Smooth muscle cell (in vitro differentiated cells): ENCODE measurements around the gene PLEKHM2. TPM values are rescaled to one million over a fixed set of nuclear protein-coding genes. Genes with fewer than 3 reads are reported as not detected.

Experiments used
- DNase-seq: peaks from one replicate; lab custom pipeline; 2025; ENCODE audit not compliant: unreplicated experiment; lab: John Stamatoyannopoulos, UW
- H2AFZ ChIP-seq: fragments of 200-600 bp; sonication (generic); 2 replicates; pipeline ENCODE4 v1.6.0; 2016; ENCODE audit warnings: antibody characterized with exemption, low read depth, mild to moderate bottlenecking
- H3F3A ChIP-seq: fragments of 200-600 bp; sonication (generic); 2 replicates; pipeline ENCODE4 v1.6.0; 2017; ENCODE audit warnings: antibody characterized with exemption, low read depth
- H3K27ac ChIP-seq: fragments of 200-600 bp; sonication (generic); 2 replicates; pipeline ENCODE4 v1.5.1; 2016; ENCODE audit warnings: low read depth, mild to moderate bottlenecking
- H3K27me3 ChIP-seq: fragments of 200-600 bp; sonication (generic); 2 replicates; pipeline ENCODE4 v1.6.1; 2016; ENCODE audit warnings: low read depth, mild to moderate bottlenecking
- H3K36me3 ChIP-seq: fragments of 200-600 bp; sonication (generic); 2 replicates; pipeline ENCODE4 v1.5.1; 2016; ENCODE audit warnings: low read depth
- H3K4me1 ChIP-seq: fragments of 200-600 bp; sonication (generic); 2 replicates; pipeline ENCODE4 v1.5.1; 2016; ENCODE audit warnings: low read depth
- H3K4me2 ChIP-seq: fragments of 200-600 bp; sonication (generic); 2 replicates; pipeline ENCODE4 v1.6.0; 2016; ENCODE audit warnings: mild to moderate bottlenecking
- H3K4me3 ChIP-seq: fragments of 200-600 bp; sonication (generic); 2 replicates; pipeline ENCODE4 v1.5.1; 2016; ENCODE audit warnings: mild to moderate bottlenecking
- H3K79me2 ChIP-seq: fragments of 200-600 bp; sonication (generic); 2 replicates; pipeline ENCODE4 v1.6.0; 2016; ENCODE audit warnings: low read depth, mild to moderate bottlenecking
- H3K9ac ChIP-seq: fragments of 200-600 bp; sonication (generic); 2 replicates; pipeline ENCODE4 v1.6.0; 2016; ENCODE audit warnings: low read depth
- H3K9me3 ChIP-seq: fragments of 200-600 bp; sonication (generic); replicated peaks from 2 replicates; pipeline ENCODE4 v1.5.1; 2016; ENCODE audit warnings: low read depth
- H4K20me1 ChIP-seq: fragments of 200-600 bp; sonication (generic); 2 replicates; pipeline ENCODE4 v1.6.0; 2016; ENCODE audit warnings: low read depth
- WGBS: methylation state at CpG from one replicate; pipeline ENCODE4 v1.1.7; 2016; ENCODE audit warnings: low lambda C conversion rate; 5-methylcytosine and 5-hydroxymethylcytosine counted together
- polyA plus RNA-seq: library from polyadenylated mRNA; unstranded; fragments of >200 nt; fragmentation: Nextera tagmentation; extraction: Ambion mirVana; gene quantifications from 2 replicates; pipeline ENCODE4 v1.2.1, GENCODE V29; 2016
- total RNA-seq: library from RNA; depleted of rRNA; stranded (reverse); fragments of >200 nt; gene quantifications from 2 replicates; pipeline ENCODE4 v1.2.3, GENCODE V29; 2014
- TF ChIP-seq, protein P1 (sequence below): fragments of 200-600 bp; sonication (generic); IDR thresholded peaks from 2 replicates; pipeline ENCODE4 v1.5.1; 2017; ENCODE audit warnings: borderline replicate concordance, mild to moderate bottlenecking, antibody characterized with exemption; ENCODE audit not compliant: insufficient read depth, poor library complexity, severe bottlenecking

Gene PLEKHM2
- total and polyA plus RNA-seq, 2 experiments from 2014 or later, result 26.5 to 39.6 TPM

DNA sequence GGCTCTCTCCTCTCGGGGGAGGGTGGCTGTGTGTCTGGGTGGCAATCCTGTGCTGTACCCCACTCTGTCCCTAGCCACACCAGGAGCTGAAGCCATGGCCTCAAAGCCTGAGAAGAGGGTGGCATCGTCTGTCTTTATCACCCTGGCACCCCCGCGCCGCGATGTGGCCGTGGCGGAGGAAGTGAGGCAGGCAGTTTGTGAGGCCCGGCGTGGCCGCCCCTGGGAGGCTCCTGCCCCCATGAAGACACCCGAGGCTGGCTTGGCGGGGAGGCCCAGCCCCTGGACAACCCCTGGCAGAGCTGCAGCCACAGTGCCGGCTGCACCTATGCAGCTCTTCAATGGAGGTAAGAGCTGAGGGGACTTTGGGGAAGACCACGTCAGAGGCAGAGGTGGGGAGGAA is 80.8 kb downstream of the PLEKHM2 start:
- Histone ChIP-seq H3K27ac (no peak overlapping the region), H3K4me1 (peaks cover 16% of the 10 kb centered on the region), H3F3A (peaks cover 8% of the 10 kb centered on the region), H3K79me2 (peaks cover 46% of the 10 kb centered on the region), H3K27me3 (no peaks in the 10 kb centered on the region), H3K4me2 (no peak overlapping the region), H4K20me1 (peaks cover 78% of the 10 kb centered on the region), H2AFZ (no peak overlapping the region), H3K36me3 (no peaks in the 10 kb centered on the region), H3K9me3 (no peaks in the 10 kb centered on the region), H3K4me3 (no peak overlapping the region), H3K9ac (no peak overlapping the region)
- no peak for DNase-seq
- TF ChIP-seq, protein P1, sequence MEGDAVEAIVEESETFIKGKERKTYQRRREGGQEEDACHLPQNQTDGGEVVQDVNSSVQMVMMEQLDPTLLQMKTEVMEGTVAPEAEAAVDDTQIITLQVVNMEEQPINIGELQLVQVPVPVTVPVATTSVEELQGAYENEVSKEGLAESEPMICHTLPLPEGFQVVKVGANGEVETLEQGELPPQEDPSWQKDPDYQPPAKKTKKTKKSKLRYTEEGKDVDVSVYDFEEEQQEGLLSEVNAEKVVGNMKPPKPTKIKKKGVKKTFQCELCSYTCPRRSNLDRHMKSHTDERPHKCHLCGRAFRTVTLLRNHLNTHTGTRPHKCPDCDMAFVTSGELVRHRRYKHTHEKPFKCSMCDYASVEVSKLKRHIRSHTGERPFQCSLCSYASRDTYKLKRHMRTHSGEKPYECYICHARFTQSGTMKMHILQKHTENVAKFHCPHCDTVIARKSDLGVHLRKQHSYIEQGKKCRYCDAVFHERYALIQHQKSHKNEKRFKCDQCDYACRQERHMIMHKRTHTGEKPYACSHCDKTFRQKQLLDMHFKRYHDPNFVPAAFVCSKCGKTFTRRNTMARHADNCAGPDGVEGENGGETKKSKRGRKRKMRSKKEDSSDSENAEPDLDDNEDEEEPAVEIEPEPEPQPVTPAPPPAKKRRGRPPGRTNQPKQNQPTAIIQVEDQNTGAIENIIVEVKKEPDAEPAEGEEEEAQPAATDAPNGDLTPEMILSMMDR, result no peak
- WGBS, result 95% methylated on average over 15 of the region's 15 CpGs

DNA sequence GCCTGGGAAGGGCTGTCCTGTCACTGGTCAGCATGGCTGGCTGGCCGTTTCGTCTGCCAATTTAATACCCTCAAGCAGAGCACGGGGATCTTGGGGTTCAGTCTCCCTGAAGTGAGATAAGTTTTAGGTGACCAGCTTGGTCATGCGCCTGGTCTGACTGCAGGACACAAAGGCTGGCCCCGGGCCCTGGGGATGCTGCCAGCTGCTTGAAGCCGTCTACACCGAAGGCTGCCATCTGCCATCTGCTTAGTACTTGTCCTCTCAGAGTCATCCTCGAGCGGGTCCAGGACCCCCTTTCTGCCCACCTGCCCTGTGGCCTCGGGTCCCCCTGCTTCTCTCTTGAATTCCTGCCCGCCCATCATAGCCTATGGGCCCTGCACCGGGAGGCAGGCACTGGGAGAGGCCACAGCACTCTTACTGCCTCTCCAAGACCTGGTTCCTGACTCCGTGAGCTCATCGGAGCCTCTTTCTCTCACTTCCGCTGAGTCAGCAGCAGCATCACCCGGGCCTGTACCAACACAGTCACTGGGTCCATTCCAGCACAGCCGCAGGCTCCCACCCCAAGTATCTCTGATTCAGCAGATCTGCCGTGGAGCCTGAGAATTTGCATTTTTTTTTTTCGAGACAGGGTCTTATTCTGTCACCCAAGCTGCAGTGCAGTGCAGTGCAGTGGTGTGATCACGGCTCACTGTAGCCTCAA is 81.5 kb downstream of the PLEKHM2 start:
- peaks cover 39% of the 10 kb centered on the region for H3K79me2 ChIP-seq
- no peaks in the 10 kb centered on the region for H3K27me3 ChIP-seq
- H3K36me3 ChIP-seq, result no peaks in the 10 kb centered on the region
- 91% methylated on average over 20 of the region's 20 CpGs for WGBS
- no peak overlapping the region for H3K4me3 ChIP-seq
- no peak overlapping the region for H3K9ac ChIP-seq
- no peak overlapping the region for H2AFZ ChIP-seq
- H3F3A ChIP-seq, result peaks cover 5% of the 10 kb centered on the region
- H4K20me1 ChIP-seq, result peaks cover 77% of the 10 kb centered on the region
- no peak overlapping the region for H3K4me2 ChIP-seq
- no peak for DNase-seq
- peak overlapping the region; percentile 13 for H3K27ac ChIP-seq
- TF ChIP-seq, protein P1, result no peak
- peaks cover 11% of the 10 kb centered on the region for H3K4me1 ChIP-seq
- no peaks in the 10 kb centered on the region for H3K9me3 ChIP-seq

DNA sequence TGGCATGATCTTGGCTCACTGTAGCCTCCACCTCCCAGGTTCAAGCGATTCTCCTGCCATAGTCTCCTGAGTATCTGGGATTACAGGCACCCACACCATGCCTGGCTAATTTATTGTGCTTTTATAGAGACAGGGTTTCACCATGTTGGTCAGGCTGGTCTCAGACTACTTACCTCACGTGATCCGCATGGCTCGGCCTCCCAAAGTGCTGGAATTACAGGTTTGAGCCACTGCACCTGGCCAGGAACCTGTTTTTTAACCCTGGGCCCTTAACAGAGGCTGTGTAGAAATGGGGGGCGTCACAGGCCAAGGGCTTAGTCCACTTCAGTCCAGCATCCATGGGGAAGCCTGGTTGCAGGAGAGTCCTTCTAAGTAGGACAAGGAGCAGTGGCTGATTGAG is 83.8 kb downstream of the PLEKHM2 start:
- Histone ChIP-seq H3K4me3 (no peak overlapping the region), H4K20me1 (peaks cover 68% of the 10 kb centered on the region), H3K27ac (no peak overlapping the region), H3K27me3 (no peaks in the 10 kb centered on the region), H3K4me1 (no peaks in the 10 kb centered on the region), H2AFZ (no peak overlapping the region), H3K36me3 (peaks cover 5% of the 10 kb centered on the region), H3K9me3 (no peaks in the 10 kb centered on the region), H3K4me2 (no peak overlapping the region), H3F3A (no peaks in the 10 kb centered on the region), H3K9ac (no peak overlapping the region), H3K79me2 (peaks cover 18% of the 10 kb centered on the region)
- TF ChIP-seq, protein P1, result no peak
- no peak for DNase-seq
- 91% methylated on average over 5 of the region's 5 CpGs for WGBS

DNA sequence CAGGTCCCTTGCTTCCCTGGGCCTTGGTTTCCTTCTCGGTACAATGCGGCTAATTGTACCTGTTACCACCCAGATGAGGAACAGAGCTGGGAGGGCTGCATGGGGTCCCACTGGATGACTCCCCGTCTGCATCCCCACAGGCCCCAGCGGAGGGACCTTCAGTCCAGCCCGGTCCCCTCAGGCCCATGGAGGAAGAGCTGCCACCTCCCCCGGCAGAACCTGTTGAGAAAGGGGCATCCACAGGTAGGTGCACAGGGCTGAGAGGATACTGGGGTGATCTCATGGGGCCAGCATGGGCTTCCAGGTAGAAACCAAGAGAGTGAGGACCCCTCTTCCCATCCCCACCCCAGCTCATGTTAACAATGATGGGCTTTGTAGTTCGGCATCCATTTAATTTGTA is 84.3 kb downstream of the PLEKHM2 start:
- Histone ChIP-seq H3K36me3 (peaks cover 5% of the 10 kb centered on the region), H3K9ac (no peak overlapping the region), H3K4me3 (no peak overlapping the region), H3K9me3 (no peaks in the 10 kb centered on the region), H3F3A (no peaks in the 10 kb centered on the region), H2AFZ (no peak overlapping the region), H3K4me2 (no peak overlapping the region), H3K4me1 (no peaks in the 10 kb centered on the region), H3K79me2 (peaks cover 16% of the 10 kb centered on the region), H3K27ac (no peak overlapping the region), H4K20me1 (peaks cover 64% of the 10 kb centered on the region), H3K27me3 (no peaks in the 10 kb centered on the region)
- TF ChIP-seq, protein P1, result no peak
- WGBS, result 94% methylated on average over 7 of the region's 7 CpGs
- DNase-seq, result no peak
